ENCODE results near the gene DAG1. TPM values are rescaled to one million over a fixed set of nuclear protein-coding genes. Genes with fewer than 3 reads are reported as not detected.

DAG1 gene
- total RNA-seq, 1 experiment from 2014 or later, result 111 TPM

- no peaks in the 10 kb centered on the region for H3K9me3 ChIP-seq (ENCODE audit: low read length)
- ATAC-seq (no peak), DNase-seq (no peak)
- H3K27ac ChIP-seq (ENCODE audit: low read length), result no peak overlapping the region
- ChIA-PET CTCF (no interaction called here), POLR2A (ENCODE audit: unreplicated experiment) (no interaction called here)
- H3K4me1 ChIP-seq (ENCODE audit: insufficient read depth, low read length), result no peaks in the 10 kb centered on the region
- no peak overlapping the region for H3K9ac ChIP-seq (ENCODE audit: low read length)
- TF ChIP-seq EZH2 (IDR thresholded peaks at IDR 0.05; ENCODE audit: low read length, unreplicated experiment), result no peak
- no peak for TF ChIP-seq EZH2phosphoT487 (IDR thresholded peaks at IDR 0.05; ENCODE audit: borderline replicate concordance, low read length)
- no peak for TF ChIP-seq CTCF (conservative IDR thresholded peaks at IDR 0.05; ENCODE audit: low read depth, low read length)
- no peak overlapping the region for H3K4me2 ChIP-seq (ENCODE audit: low read length)
- H3K4me3 ChIP-seq (ENCODE audit: low read length), result no peak overlapping the region
- no peak overlapping the region for H2AFZ ChIP-seq (ENCODE audit: low read length)
- peaks cover under 1% of the 10 kb centered on the region; the same call in 1 of the 2 replicates for H3K79me2 ChIP-seq (ENCODE audit: low read length)
- peaks cover 30% of the 10 kb centered on the region for H3K36me3 ChIP-seq (ENCODE audit: low read depth, low read length)
- no peaks in the 10 kb centered on the region for H3K27me3 ChIP-seq (ENCODE audit: low read length)
- no peaks in the 10 kb centered on the region for H4K20me1 ChIP-seq (ENCODE audit: low read length)
- H3F3A ChIP-seq (ENCODE audit: low read length, unreplicated experiment), result no peaks in the 10 kb centered on the region
- H3K9me2 ChIP-seq (replicated peaks; ENCODE audit: low read length), result no peaks in the 10 kb centered on the region
- no TSS peak for BruUV-seq (replicated peaks)
- intact Hi-C loops (cut with micrococcal nuclease), result no loop called here
Measured at GRCh38 chr3:49511639-49512038, 41.6 kb downstream of the DAG1 start.

GRCh38 chr3:49512781-49513355 lies 42.8 kb downstream of the DAG1 start:
- Histone ChIP-seq H3K9ac (ENCODE audit: low read length) (no peak overlapping the region), H3F3A (ENCODE audit: low read length, unreplicated experiment) (no peaks in the 10 kb centered on the region), H4K20me1 (ENCODE audit: low read length) (no peaks in the 10 kb centered on the region), H3K9me3 (ENCODE audit: low read length) (no peaks in the 10 kb centered on the region), H3K4me3 (ENCODE audit: low read length) (no peak overlapping the region), H3K27me3 (ENCODE audit: low read length) (no peaks in the 10 kb centered on the region), H3K79me2 (ENCODE audit: low read length) (no peaks in the 10 kb centered on the region; the same call in 1 of the 2 replicates), H3K4me2 (ENCODE audit: low read length) (no peak overlapping the region), H3K27ac (ENCODE audit: low read length) (no peak overlapping the region), H3K36me3 (ENCODE audit: low read depth, low read length) (peaks cover 36% of the 10 kb centered on the region), H3K9me2 (replicated peaks; ENCODE audit: low read length) (no peaks in the 10 kb centered on the region), H3K4me1 (ENCODE audit: insufficient read depth, low read length) (no peaks in the 10 kb centered on the region), H2AFZ (ENCODE audit: low read length) (no peak overlapping the region)
- peak; percentile 10 for DNase-seq
- CTCF ChIA-PET, result no interaction called here
- no peak for ATAC-seq
- intact Hi-C loops (cut with micrococcal nuclease), result no loop called here
- no peak for TF ChIP-seq EZH2phosphoT487 (IDR thresholded peaks at IDR 0.05; ENCODE audit: borderline replicate concordance, low read length)
- no peak for TF ChIP-seq CTCF (conservative IDR thresholded peaks at IDR 0.05; ENCODE audit: low read depth, low read length)
- no peak for TF ChIP-seq EZH2 (IDR thresholded peaks at IDR 0.05; ENCODE audit: low read length, unreplicated experiment)
- POLR2A ChIA-PET (ENCODE audit: unreplicated experiment), result no interaction called here
- no TSS peak for BruUV-seq (replicated peaks)

- no peak overlapping the region for H3K4me2 ChIP-seq (ENCODE audit: low read length)
- H3K36me3 ChIP-seq (ENCODE audit: low read depth, low read length), result peaks cover 40% of the 10 kb centered on the region
- no peaks in the 10 kb centered on the region for H4K20me1 ChIP-seq (ENCODE audit: low read length)
- H3K4me3 ChIP-seq (ENCODE audit: low read length), result no peak overlapping the region
- no peaks in the 10 kb centered on the region for H3K79me2 ChIP-seq (ENCODE audit: low read length)
- DNase-seq (no peak), ATAC-seq (peak; percentile 22)
- intact Hi-C loops (cut with micrococcal nuclease), result no loop called here
- no peaks in the 10 kb centered on the region for H3K9me2 ChIP-seq (replicated peaks; ENCODE audit: low read length)
- no peak overlapping the region for H2AFZ ChIP-seq (ENCODE audit: low read length)
- H3K9me3 ChIP-seq (ENCODE audit: low read length), result no peaks in the 10 kb centered on the region
- no peak overlapping the region for H3K27ac ChIP-seq (ENCODE audit: low read length)
- no peaks in the 10 kb centered on the region for H3K4me1 ChIP-seq (ENCODE audit: insufficient read depth, low read length)
- BruUV-seq (replicated peaks), result no TSS peak
- H3K27me3 ChIP-seq (ENCODE audit: low read length), result no peaks in the 10 kb centered on the region
- POLR2A ChIA-PET (ENCODE audit: unreplicated experiment), result no interaction called here
- H3K9ac ChIP-seq (ENCODE audit: low read length), result no peak overlapping the region
- TF ChIP-seq EZH2 (IDR thresholded peaks at IDR 0.05; ENCODE audit: low read length, unreplicated experiment) (no peak), EZH2phosphoT487 (IDR thresholded peaks at IDR 0.05; ENCODE audit: borderline replicate concordance, low read length) (no peak), CTCF (conservative IDR thresholded peaks at IDR 0.05; ENCODE audit: low read depth, low read length) (no peak)
- no peaks in the 10 kb centered on the region for H3F3A ChIP-seq (ENCODE audit: low read length, unreplicated experiment)
- CTCF ChIA-PET, result no interaction called here
Measured at GRCh38 chr3:49513494-49514124, 43.5 kb downstream of the DAG1 start.

All from PC-3 (cell line).